Glomerular endothelial cell (primary cell): ENCODE results near the gene SAMD14. TPM values are rescaled to one million over a fixed set of nuclear protein-coding genes. Genes with fewer than 3 reads are reported as not detected.
"Not testable (repeated sequence)": the region's sequence is repeated elsewhere in the genome, so short reads cannot be mapped to it uniquely, and the experiment has no call there.

ENCODE experiments used
- DNase-seq: peaks from one replicate; pipeline ENCODE4 v3.0.0-alpha.2; 2011; ENCODE audit warnings: low read depth, low spot score; ENCODE audit errors: extremely low read depth
- total RNA-seq: library from RNA; depleted of rRNA; stranded (reverse); fragments of >200 nt; gene quantifications from 2 replicates; pipeline ENCODE4 v1.2.3, GENCODE V29; 2015

Gene SAMD14
- total RNA-seq, 1 donor from 2014 or later, result 24.9 TPM

- DNase-seq, result no peak
These were observed 50.4 kb downstream of the SAMD14 start for GRCh38 chr17:50079334-50080095.

GRCh38 chr17:50078430-50078829 is 51.5 kb downstream of the SAMD14 start:
- DNase-seq, result no peak

- no peak for DNase-seq
These were observed 53.2 kb downstream of the SAMD14 start for GRCh38 chr17:50076591-50077235.

- no peak for DNase-seq
These were observed 53.8 kb downstream of the SAMD14 start for GRCh38 chr17:50076221-50076590.

GRCh38 chr17:50075446-50076032 is 54.4 kb downstream of the SAMD14 start:
- DNase-seq, result no peak

- no peak for DNase-seq
These were observed 55.7 kb downstream of the SAMD14 start for GRCh38 chr17:50074227-50074626.

GRCh38 chr17:50072925-50073324 is 57.0 kb downstream of the SAMD14 start:
- DNase-seq, result no peak

GRCh38 chr17:50072130-50072529 is 57.8 kb downstream of the SAMD14 start:
- DNase-seq, result no peak

GRCh38 chr17:50071692-50072091 is 58.3 kb downstream of the SAMD14 start:
- no peak for DNase-seq

- no peak for DNase-seq
These were observed 58.9 kb downstream of the SAMD14 start for GRCh38 chr17:50070908-50071680.

GRCh38 chr17:50067996-50068395 is 62.0 kb downstream of the SAMD14 start:
- no peak for DNase-seq

- no peak for DNase-seq
These were observed 63.0 kb downstream of the SAMD14 start for GRCh38 chr17:50066995-50067394.

- no peak for DNase-seq
These were observed 64.9 kb downstream of the SAMD14 start for GRCh38 chr17:50065056-50065455.

GRCh38 chr17:50064253-50065001 is 65.5 kb downstream of the SAMD14 start:
- DNase-seq, result no peak

GRCh38 chr17:50063561-50064252 is 66.3 kb downstream of the SAMD14 start:
- DNase-seq, result no peak

- no peak for DNase-seq
These were observed 67.4 kb downstream of the SAMD14 start for GRCh38 chr17:50062293-50063243.

- not testable (repeated sequence) for DNase-seq
These were observed 68.3 kb downstream of the SAMD14 start for GRCh38 chr17:50061713-50062045.

- no peak for DNase-seq
These were observed 68.8 kb downstream of the SAMD14 start for GRCh38 chr17:50060951-50061712.
